Gastroesophageal sphincter (tissue), 4 donors: Measurements from ENCODE around the gene HELZ2. TPM values are rescaled to one million over a fixed set of nuclear protein-coding genes. Genes with fewer than 3 reads are reported as not detected.

Experiments
- ATAC-seq: fragments of 150-250 bp; one replicate; pipeline ENCODE4 v1.9.1; 2016; ENCODE audit warnings: mild to moderate bottlenecking, moderate library complexity
- H3K27ac ChIP-seq, 4 donors: fragments of 200-600 bp; sonication (generic) in 3 of 4; 1 replicate in 3 of 4; 2 replicates in 1 of 4; pipeline ENCODE4 v1.5.1; 2016 to 2019
- H3K27me3 ChIP-seq: fragments of 200-600 bp; sonication (generic); one replicate; pipeline ENCODE4 v1.5.1; 2019
- H3K36me3 ChIP-seq, 2 donors: fragments of 200-600 bp; sonication (generic); one replicate each; pipeline ENCODE4 v1.5.1; 2019; ENCODE audit warnings: control low read depth in 1 of 2
- H3K4me1 ChIP-seq, 3 donors: fragments of 200-600 bp; sonication (generic); 1 replicate in 2 of 3; 2 replicates in 1 of 3; pipeline ENCODE4 v1.5.1; 2016 to 2019; ENCODE audit warnings: control low read depth in 2 of 3
- H3K4me3 ChIP-seq, 2 donors: fragments of 200-600 bp; sonication (generic); one replicate each; pipeline ENCODE4 v1.5.1; 2019; ENCODE audit warnings: mild to moderate bottlenecking in 1 of 2, moderate library complexity in 1 of 2
- H3K9me3 ChIP-seq, 3 donors: fragments of 200-600 bp; sonication (generic); one replicate each; pipeline ENCODE4 v1.5.1; 2017 to 2019; ENCODE audit warnings: control low read depth in 2 of 3
- EP300 ChIP-seq: sonication (generic); formaldehyde crosslinking; IDR thresholded peaks from one replicate; pipeline ENCODE4 v1.6.1; 2017; ENCODE audit warnings: antibody characterized with exemption, mild to moderate bottlenecking
- POLR2A ChIP-seq, 2 donors: fragments of 450-650 bp; IDR thresholded peaks; one replicate each; pipeline ENCODE4 v1.6.1; 2017; ENCODE audit warnings: antibody characterized with exemption in 2 of 2, mild to moderate bottlenecking in 2 of 2, moderate library complexity in 1 of 2
- POLR2AphosphoS5 ChIP-seq: sonication (generic); formaldehyde crosslinking; IDR thresholded peaks from one replicate; pipeline ENCODE4 v1.6.1; 2017; ENCODE audit warnings: antibody characterized with exemption
- WGBS, 2 donors: methylation state at CpG; one replicate each; pipeline ENCODE4 v1.1.5; 2018; ENCODE audit warnings: low coverage in 1 of 2; 5-methylcytosine and 5-hydroxymethylcytosine counted together
- total RNA-seq, 4 donors: library from RNA; depleted of rRNA; stranded (reverse); fragments of >200 nt; gene quantifications; one replicate each; pipeline ENCODE4 v1.1.0, GENCODE V29; 2016
- TF ChIP-seq, protein P1 (sequence below), 4 experiments: fragments of 200-600 bp in 2 of 4; fragments of 450-650 bp in 2 of 4; sonication (generic) in 1 of 4; IDR thresholded peaks; one replicate each; pipeline ENCODE4 v1.5.1; 2017 to 2019; ENCODE audit warnings: antibody characterized with exemption in 4 of 4, mild to moderate bottlenecking in 2 of 4, moderate library complexity in 2 of 4

The HELZ2 gene
- total RNA-seq, 4 donors from 2014 or later: 14.2 to 22.2 (median 20.2) TPM

DNA sequence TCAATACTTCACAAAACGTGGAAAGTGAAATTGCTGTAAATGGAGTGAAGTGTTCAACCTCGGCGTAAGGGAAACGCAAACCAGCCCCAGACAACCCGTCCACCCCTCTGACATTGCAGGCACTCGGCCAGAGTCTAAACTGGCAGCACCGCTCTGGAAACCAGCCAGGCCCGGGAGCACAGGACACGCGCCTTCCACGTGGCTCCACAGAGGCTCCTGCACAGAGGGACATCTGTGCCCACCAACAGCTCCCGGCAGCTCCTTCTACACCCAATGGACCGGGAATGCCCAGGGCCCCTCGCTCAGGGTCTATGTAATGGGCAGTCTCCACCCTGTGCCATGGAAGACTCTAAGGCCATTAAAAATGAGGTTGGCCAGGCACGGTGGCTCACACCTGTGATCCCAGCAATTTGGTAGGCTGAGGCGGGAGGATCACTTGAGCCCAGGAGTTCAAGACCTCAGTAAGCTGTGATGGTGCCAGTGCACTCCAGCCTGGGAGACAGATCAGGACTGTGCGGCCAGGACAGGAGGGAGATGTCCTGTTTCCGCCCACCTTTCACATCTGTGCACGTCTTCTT is 3.4 kb upstream of the HELZ2 start:
- 47 to 76% methylated on average over 6 of the region's 19 CpGs for WGBS, 2 donors
- no peak overlapping the region for H3K4me3 ChIP-seq
- no peak for ATAC-seq
- TF ChIP-seq, protein P1, sequence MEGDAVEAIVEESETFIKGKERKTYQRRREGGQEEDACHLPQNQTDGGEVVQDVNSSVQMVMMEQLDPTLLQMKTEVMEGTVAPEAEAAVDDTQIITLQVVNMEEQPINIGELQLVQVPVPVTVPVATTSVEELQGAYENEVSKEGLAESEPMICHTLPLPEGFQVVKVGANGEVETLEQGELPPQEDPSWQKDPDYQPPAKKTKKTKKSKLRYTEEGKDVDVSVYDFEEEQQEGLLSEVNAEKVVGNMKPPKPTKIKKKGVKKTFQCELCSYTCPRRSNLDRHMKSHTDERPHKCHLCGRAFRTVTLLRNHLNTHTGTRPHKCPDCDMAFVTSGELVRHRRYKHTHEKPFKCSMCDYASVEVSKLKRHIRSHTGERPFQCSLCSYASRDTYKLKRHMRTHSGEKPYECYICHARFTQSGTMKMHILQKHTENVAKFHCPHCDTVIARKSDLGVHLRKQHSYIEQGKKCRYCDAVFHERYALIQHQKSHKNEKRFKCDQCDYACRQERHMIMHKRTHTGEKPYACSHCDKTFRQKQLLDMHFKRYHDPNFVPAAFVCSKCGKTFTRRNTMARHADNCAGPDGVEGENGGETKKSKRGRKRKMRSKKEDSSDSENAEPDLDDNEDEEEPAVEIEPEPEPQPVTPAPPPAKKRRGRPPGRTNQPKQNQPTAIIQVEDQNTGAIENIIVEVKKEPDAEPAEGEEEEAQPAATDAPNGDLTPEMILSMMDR (IDR thresholded peaks at IDR 0.05): no peak
- H3K27ac ChIP-seq: no peak overlapping the region
- H3K9me3 ChIP-seq: no peaks in the 10 kb centered on the region
- peaks cover 21% of the 10 kb centered on the region for H3K27me3 ChIP-seq
- peaks cover 0 to 30% (median 0%) of the 10 kb centered on the region in 3 donors for H3K4me1 ChIP-seq
- peaks cover 0 to 4% of the 10 kb centered on the region in 2 donors for H3K36me3 ChIP-seq

DNA sequence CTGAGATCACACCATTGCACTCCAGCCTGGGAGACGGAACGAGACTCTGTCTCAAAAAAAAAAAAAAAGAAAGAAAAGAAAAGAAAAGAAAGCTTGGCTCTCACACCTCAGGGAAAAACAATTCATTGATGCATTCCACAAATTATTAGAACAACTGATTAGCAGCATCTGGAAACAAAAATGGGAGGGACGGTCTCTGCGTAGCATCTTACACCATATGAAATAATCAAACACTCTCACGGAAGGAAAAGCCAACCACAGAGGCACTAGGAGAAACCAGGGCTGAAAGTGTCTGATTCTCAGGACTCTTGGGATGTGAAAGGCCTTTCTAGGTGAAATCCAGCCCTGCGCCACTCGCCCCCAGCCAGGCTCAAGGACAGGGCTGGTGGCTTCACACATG is 2.3 kb upstream of the HELZ2 start:
- H3K4me3 ChIP-seq: no peak overlapping the region
- no peak for ATAC-seq
- TF ChIP-seq, protein P1 (IDR thresholded peaks at IDR 0.05): no peak
- peaks cover 21% of the 10 kb centered on the region for H3K27me3 ChIP-seq
- H3K9me3 ChIP-seq: no peaks in the 10 kb centered on the region
- H3K27ac ChIP-seq: no peak overlapping the region
- H3K36me3 ChIP-seq: peaks cover 0 to 11% of the 10 kb centered on the region in 2 donors
- peaks cover 0 to 36% (median 0%) of the 10 kb centered on the region in 3 donors for H3K4me1 ChIP-seq
- WGBS, 2 donors: 84 to 91% methylated on average over 5 to 7 of the region's 7 CpGs

DNA sequence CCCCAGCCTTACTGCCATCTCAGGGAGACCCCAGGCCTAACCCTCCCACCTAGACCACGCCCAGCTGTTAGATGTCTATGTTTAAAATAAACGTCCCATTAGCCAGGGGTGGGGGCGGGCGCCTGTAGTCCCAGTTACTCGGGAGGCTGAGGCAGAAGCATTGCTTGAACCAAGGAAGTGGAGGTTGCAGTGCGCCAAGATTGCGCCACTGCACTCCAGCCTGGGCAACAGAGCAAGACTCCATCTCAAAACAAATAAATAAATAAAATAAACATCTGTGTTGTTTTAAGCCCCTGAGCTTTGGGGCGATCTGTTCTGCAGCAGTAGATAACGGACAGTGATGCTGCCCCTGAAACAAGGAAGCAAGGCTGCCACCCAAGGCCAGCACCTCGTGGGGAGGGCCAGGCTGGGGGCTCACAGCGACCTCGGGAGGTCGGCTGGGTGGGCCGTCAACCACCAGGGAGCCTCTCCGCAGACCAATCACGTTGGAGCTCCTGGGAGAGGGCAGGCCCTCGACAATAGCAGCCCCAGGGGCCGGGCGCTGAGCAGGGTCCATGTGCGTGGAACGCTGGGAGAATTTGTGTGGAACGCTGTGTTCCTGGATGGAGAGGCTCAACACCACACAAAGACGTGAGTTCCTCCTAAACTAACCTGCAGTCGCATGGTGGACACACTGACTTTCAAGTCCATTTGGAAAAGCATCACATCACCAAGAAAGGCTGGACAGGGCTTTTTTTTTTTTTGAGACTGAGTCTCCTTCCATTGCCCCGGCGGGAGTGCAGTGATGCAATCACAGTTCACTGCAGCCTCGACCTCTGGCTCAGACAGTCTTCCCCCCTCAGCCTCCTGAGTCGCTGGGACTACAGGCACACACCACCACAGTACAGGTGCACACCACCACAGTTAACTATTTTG is 1.0 kb upstream of the HELZ2 start:
- ATAC-seq: no peak
- WGBS, 2 donors: 59 to 71% methylated on average over 6 to 8 of the region's 28 CpGs
- no peak for TF ChIP-seq POLR2A (IDR thresholded peaks at IDR 0.05)
- Histone ChIP-seq H3K9me3 (no peaks in the 10 kb centered on the region), H3K27ac (peak overlapping the region in 3 of 4 donors; percentile 81 to 85 (median 84)), H3K36me3 (peaks cover 0 to 11% of the 10 kb centered on the region in 2 donors), H3K4me1 (peaks cover 0 to 36% (median 0%) of the 10 kb centered on the region in 3 donors), H3K27me3 (peaks cover 21% of the 10 kb centered on the region), H3K4me3 (no peak overlapping the region)

DNA sequence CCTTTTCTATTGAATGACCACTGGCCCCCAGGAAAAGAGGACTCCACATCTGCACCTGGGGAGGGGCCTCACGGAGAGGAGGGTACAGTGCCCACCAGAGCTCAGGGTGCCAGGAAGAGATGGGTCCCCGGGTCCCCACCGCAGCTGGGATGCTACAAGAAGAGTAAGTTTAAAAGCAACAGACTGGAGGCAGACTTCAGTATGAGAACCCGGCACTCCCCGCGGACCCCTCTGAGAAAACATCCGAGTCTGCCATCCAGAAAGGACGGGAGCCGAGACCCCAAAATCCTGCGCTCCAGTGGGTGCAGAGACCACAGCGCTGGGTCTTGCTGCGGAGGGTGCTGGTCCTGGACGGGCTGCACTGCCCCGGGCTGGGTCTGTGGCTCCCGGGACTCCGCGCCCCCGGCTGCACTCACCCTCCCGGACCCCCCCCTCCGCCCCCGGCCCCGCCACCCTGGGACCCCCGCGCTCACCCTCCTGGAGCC is 350 bp downstream of the HELZ2 start:
- peaks cover 10% of the 10 kb centered on the region for H3K27me3 ChIP-seq
- H3K27ac ChIP-seq: peak overlapping the region; percentile 51 to 85 (median 82)
- peak overlapping the region; percentile 83 to 91 for H3K4me3 ChIP-seq
- peak; percentile 21 for ATAC-seq
- no peaks in the 10 kb centered on the region for H3K9me3 ChIP-seq
- peaks cover 0 to 39% (median 0%) of the 10 kb centered on the region in 3 donors for H3K4me1 ChIP-seq
- TF ChIP-seq, protein P1 (IDR thresholded peaks at IDR 0.05): no peak
- TF ChIP-seq EP300 (no peak), POLR2A (IDR thresholded peaks at IDR 0.05) (no peak), POLR2AphosphoS5 (no peak)
- peaks cover 0 to 11% of the 10 kb centered on the region in 2 donors for H3K36me3 ChIP-seq
- no CpG with 5 or more reads among the region's 24 CpGs for WGBS, 2 donors

DNA sequence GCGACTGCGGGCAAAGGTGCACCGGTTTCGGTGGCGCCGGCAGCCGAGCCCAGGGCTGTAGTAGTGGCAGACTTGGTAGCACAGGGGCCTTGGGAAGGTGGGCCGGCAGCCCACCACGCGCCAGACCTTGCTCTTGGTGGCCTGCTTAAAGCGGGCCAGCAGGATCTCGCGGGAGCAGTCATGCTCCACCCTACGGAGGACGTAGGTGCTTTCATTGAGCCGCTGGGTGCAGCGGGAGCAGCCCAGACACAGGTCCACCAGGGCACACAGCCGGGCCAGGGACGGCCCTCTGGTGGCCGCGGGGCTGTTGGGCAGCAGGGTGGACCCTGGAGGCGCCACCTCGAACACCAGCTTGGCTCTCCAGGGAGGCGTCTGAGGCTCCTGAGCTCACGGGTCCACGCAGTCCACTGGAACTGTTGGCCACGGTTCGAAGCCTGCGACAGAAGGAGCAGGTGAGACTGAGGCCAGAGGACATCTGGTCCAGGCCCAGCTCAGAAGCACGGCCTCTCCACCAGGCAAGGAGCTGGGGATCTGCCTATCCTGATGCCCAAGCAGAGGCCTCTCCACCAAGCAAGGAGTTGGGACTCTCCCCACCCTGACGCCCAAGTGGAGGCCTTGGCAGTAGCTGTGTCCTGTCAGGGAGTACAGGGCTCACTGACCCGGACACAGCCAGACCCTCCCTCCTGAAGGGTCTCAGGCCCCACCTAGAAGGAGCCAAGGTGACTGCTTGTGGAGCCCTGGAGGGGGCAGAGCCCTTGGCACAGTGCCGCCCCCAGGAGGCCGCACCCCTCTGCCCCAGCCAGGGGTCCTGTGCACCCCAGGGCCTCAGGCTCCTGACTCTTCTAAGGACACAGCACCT is 1.0 kb downstream of the HELZ2 start:
- 52% methylated on average over 4 of the region's 34 CpGs; no CpG with 5 or more reads in 1 of the 2 donors for WGBS, 2 donors
- no peak for ATAC-seq
- peaks cover 0 to 15% of the 10 kb centered on the region in 2 donors for H3K36me3 ChIP-seq
- peak overlapping the region in 3 of 4 donors; percentile 81 to 85 (median 84) for H3K27ac ChIP-seq
- H3K4me3 ChIP-seq: peak overlapping the region; percentile 83 to 91
- no peaks in the 10 kb centered on the region for H3K9me3 ChIP-seq
- peaks cover 8% of the 10 kb centered on the region for H3K27me3 ChIP-seq
- peaks cover 0 to 46% (median 0%) of the 10 kb centered on the region in 3 donors for H3K4me1 ChIP-seq
- TF ChIP-seq EP300 (no peak), POLR2A (IDR thresholded peaks at IDR 0.05) (no peak), POLR2AphosphoS5 (no peak)
- TF ChIP-seq, protein P1 (IDR thresholded peaks at IDR 0.05): no peak
